HEK293 (cell line): ENCODE data around the gene OXNAD1.

Experiments
- CTCF ChIA-PET: fragments of 350-600 bp; formaldehyde crosslinking; extraction: SDS; loops from one replicate; lab custom pipeline; 2021; ENCODE audit warnings: antibody characterized with exemption; lab: Yijun Ruan, JAX
- POLR2A ChIA-PET: fragments of 300-600 bp; formaldehyde crosslinking; extraction: SDS; loops from one replicate; lab custom pipeline; 2020; ENCODE audit warnings: antibody characterized with exemption, inconsistent platforms; lab: Yijun Ruan, JAX
- H3K27ac ChIP-seq: fragments of 200-500 bp; sonication (Bioruptor generic); 2 replicates; pipeline ENCODE4 v1.5.1; 2014; ENCODE audit warnings: low read depth, low read length, control low read depth, inconsistent platforms; ENCODE audit errors: extremely low read depth
- H3K36me3 ChIP-seq, 2 experiments: fragments of 200-500 bp in 1 of 2; sonication (Bioruptor generic) in 1 of 2; 1 replicate in 1 of 2; 2 replicates in 1 of 2; pipeline ENCODE4 v1.5.1; 2014 to 2017; ENCODE audit warnings: inconsistent platforms in 2 of 2, low read length in 2 of 2; ENCODE audit not compliant: control insufficient read depth in 2 of 2, insufficient read depth in 1 of 2
- H3K4me1 ChIP-seq: fragments of 200-500 bp; sonication (Bioruptor generic); 2 replicates; pipeline ENCODE4 v1.5.1; 2014; ENCODE audit warnings: mild to moderate bottlenecking, low read length, inconsistent platforms; ENCODE audit not compliant: control insufficient read depth, insufficient read depth
- H3K4me3 ChIP-seq: 2 replicates; pipeline ENCODE4 v1.5.1; 2011; ENCODE audit warnings: low read depth, mild to moderate bottlenecking, control low read depth, low read length, moderate library complexity
- H3K9me3 ChIP-seq: fragments of 200-500 bp; sonication (Bioruptor generic); 2 replicates; pipeline ENCODE4 v1.5.1; 2014; ENCODE audit warnings: low read depth, low read length, inconsistent platforms; ENCODE audit not compliant: control insufficient read depth, insufficient read depth
- GLI2 ChIP-seq: fragments of 450-650 bp; formaldehyde crosslinking; IDR thresholded peaks from 2 replicates; pipeline ENCODE4; 2017; ENCODE audit warnings: missing biosample characterization, missing genetic modification characterization, low read depth, borderline replicate concordance
- PRDM1 ChIP-seq: fragments of 450-650 bp; formaldehyde crosslinking; IDR thresholded peaks from 2 replicates; pipeline ENCODE4; 2016; ENCODE audit warnings: missing biosample characterization, missing genetic modification characterization
- ZNF169 ChIP-seq: fragments of 450-650 bp; formaldehyde crosslinking; IDR thresholded peaks from 2 replicates; pipeline ENCODE4 v1.5.1; 2016; ENCODE audit warnings: missing biosample characterization, missing genetic modification characterization
- ZNF266 ChIP-seq: fragments of 450-650 bp; formaldehyde crosslinking; IDR thresholded peaks from 2 replicates; pipeline ENCODE4 v1.5.1; 2016; ENCODE audit warnings: missing biosample characterization, missing genetic modification characterization, low read depth
- ZNF311 ChIP-seq: fragments of 450-650 bp; formaldehyde crosslinking; IDR thresholded peaks from 2 replicates; pipeline ENCODE4 v1.5.1; 2017; ENCODE audit warnings: missing biosample characterization, missing genetic modification characterization, borderline replicate concordance
- ZNF366 ChIP-seq: fragments of 450-650 bp; formaldehyde crosslinking; conservative IDR thresholded peaks from 2 replicates; pipeline ENCODE4 v1.5.1; 2016; ENCODE audit warnings: missing biosample characterization, missing genetic modification characterization
- ZNF416 ChIP-seq: fragments of 450-650 bp; formaldehyde crosslinking; IDR thresholded peaks from 2 replicates; pipeline ENCODE4 v1.5.1; 2016; ENCODE audit warnings: missing biosample characterization, missing genetic modification characterization
- ZNF529 ChIP-seq: fragments of 450-650 bp; formaldehyde crosslinking; IDR thresholded peaks from 2 replicates; pipeline ENCODE4 v1.5.1; 2017; ENCODE audit warnings: missing genetic modification characterization, missing biosample characterization; ENCODE audit not compliant: insufficient replicate concordance
- ZNF585B ChIP-seq: fragments of 450-650 bp; formaldehyde crosslinking; IDR thresholded peaks from 2 replicates; pipeline ENCODE4 v1.5.1; 2016; ENCODE audit warnings: missing biosample characterization, missing genetic modification characterization
- ZNF629 ChIP-seq: fragments of 450-650 bp; formaldehyde crosslinking; IDR thresholded peaks from 2 replicates; pipeline ENCODE4 v1.5.1; 2017; ENCODE audit warnings: missing biosample characterization, missing genetic modification characterization
- ZNF664 ChIP-seq: fragments of 450-650 bp; formaldehyde crosslinking; IDR thresholded peaks from 2 replicates; pipeline ENCODE4 v1.5.1; 2016; ENCODE audit warnings: missing biosample characterization, missing genetic modification characterization
- ZNF747 ChIP-seq: fragments of 450-650 bp; formaldehyde crosslinking; IDR thresholded peaks from 2 replicates; pipeline ENCODE4 v1.5.1; 2016; ENCODE audit warnings: missing biosample characterization, missing genetic modification characterization
- ZNF792 ChIP-seq: fragments of 450-650 bp; formaldehyde crosslinking; IDR thresholded peaks from 2 replicates; pipeline ENCODE4 v1.5.1; 2016; ENCODE audit warnings: missing biosample characterization, missing genetic modification characterization
- ZSCAN23 ChIP-seq: fragments of 450-650 bp; formaldehyde crosslinking; IDR thresholded peaks from 2 replicates; pipeline ENCODE4 v1.5.1; 2016; ENCODE audit warnings: missing biosample characterization, missing genetic modification characterization
- TF ChIP-seq, protein P1 (sequence below): fragments of 450-650 bp; formaldehyde crosslinking; IDR thresholded peaks from 2 replicates; pipeline ENCODE4 v1.5.1; 2016; ENCODE audit warnings: missing biosample characterization, missing genetic modification characterization, borderline replicate concordance
- TF ChIP-seq, protein P2 (sequence below): fragments of 450-650 bp; formaldehyde crosslinking; IDR thresholded peaks from 2 replicates; pipeline ENCODE4 v1.5.1; 2016; ENCODE audit warnings: missing biosample characterization, missing genetic modification characterization, low read depth
- TF ChIP-seq, protein P3 (sequence below): fragments of 450-650 bp; formaldehyde crosslinking; IDR thresholded peaks from 2 replicates; pipeline ENCODE4 v1.5.1; 2016; ENCODE audit warnings: missing biosample characterization, missing genetic modification characterization
- TF ChIP-seq, protein P4 (sequence below): fragments of 450-650 bp; formaldehyde crosslinking; IDR thresholded peaks from 2 replicates; pipeline ENCODE4 v1.5.1; 2016; ENCODE audit warnings: missing biosample characterization, missing genetic modification characterization
- TF ChIP-seq, protein P5 (sequence below): fragments of 450-650 bp; formaldehyde crosslinking; IDR thresholded peaks from 2 replicates; pipeline ENCODE4 v1.5.1; 2016; ENCODE audit warnings: missing biosample characterization, missing genetic modification characterization

Gene OXNAD1

DNA sequence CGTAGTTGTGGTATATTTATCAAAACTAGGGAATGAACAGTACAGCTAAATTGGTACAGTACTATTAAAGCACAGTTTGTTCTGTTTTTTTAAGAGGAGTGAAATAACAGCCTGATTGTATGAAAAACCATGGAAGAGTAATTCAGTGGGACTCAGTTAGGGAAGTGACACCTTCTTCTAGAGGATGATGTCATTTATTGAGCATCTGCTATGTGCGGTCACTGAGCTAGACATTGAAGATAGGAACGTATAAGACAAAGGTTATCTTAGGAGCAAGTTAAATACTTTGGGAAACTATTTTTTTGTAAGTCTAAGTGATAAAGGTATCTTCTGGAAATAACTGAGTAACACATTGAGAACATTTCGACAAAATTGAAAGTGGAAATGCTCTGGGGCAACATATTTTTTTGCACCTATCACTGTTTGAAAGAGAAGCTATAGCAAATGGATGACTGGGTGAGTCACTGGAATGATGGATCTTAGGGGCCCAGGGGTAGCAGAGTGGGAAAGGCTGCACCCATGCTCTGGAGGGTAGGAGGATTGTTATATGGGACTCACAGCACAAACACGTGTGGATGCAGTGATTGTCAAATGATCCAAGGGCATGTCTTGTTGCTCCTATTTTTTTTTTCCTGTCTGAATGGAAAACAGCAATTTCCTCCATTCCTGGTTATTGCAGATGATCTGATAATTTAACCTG is 43.0 kb downstream of the OXNAD1 start:
- H3K4me1 ChIP-seq = no peaks in the 10 kb centered on the region
- POLR2A ChIA-PET = no interaction called here
- H3K36me3 ChIP-seq = peaks cover 0 to 35% of the 10 kb centered on the region in 2 experiments; a peak in 1 of 3 replicates
- CTCF ChIA-PET = interaction anchor here (0.6 to 2.4 kb wide), 2 partner anchors 12 to 219 kb away, joined by 3 to 15 read pairs; no protein-coding TSS in a partner anchor
- no peaks in the 10 kb centered on the region for H3K9me3 ChIP-seq
- H3K4me3 ChIP-seq = no peak overlapping the region
- TF ChIP-seq ZNF664 (tag by site-specific recombination) = 0 out of 2 replicates have a peak, but pooled peaks have one; percentile 22
- no peak for TF ChIP-seq ZNF629 (tag by site-specific recombination)
- TF ChIP-seq, protein P1, sequence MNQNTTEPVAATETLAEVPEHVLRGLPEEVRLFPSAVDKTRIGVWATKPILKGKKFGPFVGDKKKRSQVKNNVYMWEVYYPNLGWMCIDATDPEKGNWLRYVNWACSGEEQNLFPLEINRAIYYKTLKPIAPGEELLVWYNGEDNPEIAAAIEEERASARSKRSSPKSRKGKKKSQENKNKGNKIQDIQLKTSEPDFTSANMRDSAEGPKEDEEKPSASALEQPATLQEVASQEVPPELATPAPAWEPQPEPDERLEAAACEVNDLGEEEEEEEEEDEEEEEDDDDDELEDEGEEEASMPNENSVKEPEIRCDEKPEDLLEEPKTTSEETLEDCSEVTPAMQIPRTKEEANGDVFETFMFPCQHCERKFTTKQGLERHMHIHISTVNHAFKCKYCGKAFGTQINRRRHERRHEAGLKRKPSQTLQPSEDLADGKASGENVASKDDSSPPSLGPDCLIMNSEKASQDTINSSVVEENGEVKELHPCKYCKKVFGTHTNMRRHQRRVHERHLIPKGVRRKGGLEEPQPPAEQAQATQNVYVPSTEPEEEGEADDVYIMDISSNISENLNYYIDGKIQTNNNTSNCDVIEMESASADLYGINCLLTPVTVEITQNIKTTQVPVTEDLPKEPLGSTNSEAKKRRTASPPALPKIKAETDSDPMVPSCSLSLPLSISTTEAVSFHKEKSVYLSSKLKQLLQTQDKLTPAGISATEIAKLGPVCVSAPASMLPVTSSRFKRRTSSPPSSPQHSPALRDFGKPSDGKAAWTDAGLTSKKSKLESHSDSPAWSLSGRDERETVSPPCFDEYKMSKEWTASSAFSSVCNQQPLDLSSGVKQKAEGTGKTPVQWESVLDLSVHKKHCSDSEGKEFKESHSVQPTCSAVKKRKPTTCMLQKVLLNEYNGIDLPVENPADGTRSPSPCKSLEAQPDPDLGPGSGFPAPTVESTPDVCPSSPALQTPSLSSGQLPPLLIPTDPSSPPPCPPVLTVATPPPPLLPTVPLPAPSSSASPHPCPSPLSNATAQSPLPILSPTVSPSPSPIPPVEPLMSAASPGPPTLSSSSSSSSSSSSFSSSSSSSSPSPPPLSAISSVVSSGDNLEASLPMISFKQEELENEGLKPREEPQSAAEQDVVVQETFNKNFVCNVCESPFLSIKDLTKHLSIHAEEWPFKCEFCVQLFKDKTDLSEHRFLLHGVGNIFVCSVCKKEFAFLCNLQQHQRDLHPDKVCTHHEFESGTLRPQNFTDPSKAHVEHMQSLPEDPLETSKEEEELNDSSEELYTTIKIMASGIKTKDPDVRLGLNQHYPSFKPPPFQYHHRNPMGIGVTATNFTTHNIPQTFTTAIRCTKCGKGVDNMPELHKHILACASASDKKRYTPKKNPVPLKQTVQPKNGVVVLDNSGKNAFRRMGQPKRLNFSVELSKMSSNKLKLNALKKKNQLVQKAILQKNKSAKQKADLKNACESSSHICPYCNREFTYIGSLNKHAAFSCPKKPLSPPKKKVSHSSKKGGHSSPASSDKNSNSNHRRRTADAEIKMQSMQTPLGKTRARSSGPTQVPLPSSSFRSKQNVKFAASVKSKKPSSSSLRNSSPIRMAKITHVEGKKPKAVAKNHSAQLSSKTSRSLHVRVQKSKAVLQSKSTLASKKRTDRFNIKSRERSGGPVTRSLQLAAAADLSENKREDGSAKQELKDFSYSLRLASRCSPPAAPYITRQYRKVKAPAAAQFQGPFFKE (tag by site-specific recombination) = no peak
- no peak for TF ChIP-seq ZNF416
- TF ChIP-seq, protein P2, sequence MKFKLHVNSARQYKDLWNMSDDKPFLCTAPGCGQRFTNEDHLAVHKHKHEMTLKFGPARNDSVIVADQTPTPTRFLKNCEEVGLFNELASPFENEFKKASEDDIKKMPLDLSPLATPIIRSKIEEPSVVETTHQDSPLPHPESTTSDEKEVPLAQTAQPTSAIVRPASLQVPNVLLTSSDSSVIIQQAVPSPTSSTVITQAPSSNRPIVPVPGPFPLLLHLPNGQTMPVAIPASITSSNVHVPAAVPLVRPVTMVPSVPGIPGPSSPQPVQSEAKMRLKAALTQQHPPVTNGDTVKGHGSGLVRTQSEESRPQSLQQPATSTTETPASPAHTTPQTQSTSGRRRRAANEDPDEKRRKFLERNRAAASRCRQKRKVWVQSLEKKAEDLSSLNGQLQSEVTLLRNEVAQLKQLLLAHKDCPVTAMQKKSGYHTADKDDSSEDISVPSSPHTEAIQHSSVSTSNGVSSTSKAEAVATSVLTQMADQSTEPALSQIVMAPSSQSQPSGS = peak; percentile 44; the same call in 1 of the 2 replicates
- peak; percentile 66 for TF ChIP-seq ZNF529
- no peak overlapping the region for H3K27ac ChIP-seq

DNA sequence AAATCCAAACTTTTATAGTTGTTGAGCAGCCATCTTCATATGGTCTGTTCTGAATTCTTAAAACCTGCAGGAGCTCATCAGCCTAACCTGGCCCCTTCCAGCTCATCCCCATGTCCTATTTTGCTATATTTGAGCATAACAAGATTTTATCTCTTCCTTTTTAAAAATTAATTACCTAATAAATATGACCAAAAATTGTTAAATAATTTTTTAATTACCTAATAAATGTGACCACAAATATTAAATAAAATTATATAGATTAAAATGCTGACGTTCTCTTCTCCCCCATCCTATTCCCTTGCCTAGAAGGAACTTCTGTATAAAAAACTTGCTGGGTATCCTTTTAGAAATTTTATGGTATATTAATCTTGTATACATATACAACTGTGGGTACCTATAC is 43.7 kb downstream of the OXNAD1 start:
- POLR2A ChIA-PET = no interaction called here
- Histone ChIP-seq H3K4me1 (no peaks in the 10 kb centered on the region), H3K36me3 (peaks cover 0 to 36% of the 10 kb centered on the region in 2 experiments; a peak in 1 of 3 replicates), H3K9me3 (no peaks in the 10 kb centered on the region), H3K27ac (no peak overlapping the region), H3K4me3 (no peak overlapping the region)
- TF ChIP-seq, protein P3, sequence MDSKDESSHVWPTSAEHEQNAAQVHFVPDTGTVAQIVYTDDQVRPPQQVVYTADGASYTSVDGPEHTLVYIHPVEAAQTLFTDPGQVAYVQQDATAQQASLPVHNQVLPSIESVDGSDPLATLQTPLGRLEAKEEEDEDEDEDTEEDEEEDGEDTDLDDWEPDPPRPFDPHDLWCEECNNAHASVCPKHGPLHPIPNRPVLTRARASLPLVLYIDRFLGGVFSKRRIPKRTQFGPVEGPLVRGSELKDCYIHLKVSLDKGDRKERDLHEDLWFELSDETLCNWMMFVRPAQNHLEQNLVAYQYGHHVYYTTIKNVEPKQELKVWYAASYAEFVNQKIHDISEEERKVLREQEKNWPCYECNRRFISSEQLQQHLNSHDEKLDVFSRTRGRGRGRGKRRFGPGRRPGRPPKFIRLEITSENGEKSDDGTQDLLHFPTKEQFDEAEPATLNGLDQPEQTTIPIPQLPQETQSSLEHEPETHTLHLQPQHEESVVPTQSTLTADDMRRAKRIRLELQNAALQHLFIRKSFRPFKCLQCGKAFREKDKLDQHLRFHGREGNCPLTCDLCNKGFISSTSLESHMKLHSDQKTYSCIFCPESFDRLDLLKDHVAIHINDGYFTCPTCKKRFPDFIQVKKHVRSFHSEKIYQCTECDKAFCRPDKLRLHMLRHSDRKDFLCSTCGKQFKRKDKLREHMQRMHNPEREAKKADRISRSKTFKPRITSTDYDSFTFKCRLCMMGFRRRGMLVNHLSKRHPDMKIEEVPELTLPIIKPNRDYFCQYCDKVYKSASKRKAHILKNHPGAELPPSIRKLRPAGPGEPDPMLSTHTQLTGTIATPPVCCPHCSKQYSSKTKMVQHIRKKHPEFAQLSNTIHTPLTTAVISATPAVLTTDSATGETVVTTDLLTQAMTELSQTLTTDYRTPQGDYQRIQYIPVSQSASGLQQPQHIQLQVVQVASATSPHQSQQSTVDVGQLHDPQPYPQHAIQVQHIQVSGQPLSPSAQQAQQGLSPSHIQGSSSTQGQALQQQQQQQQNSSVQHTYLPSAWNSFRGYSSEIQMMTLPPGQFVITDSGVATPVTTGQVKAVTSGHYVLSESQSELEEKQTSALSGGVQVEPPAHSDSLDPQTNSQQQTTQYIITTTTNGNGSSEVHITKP (tag by site-specific recombination) = no peak
- TF ChIP-seq ZNF747 (tag by site-specific recombination) (no peak), ZNF585B (tag by site-specific recombination) (no peak), ZNF311 (tag by site-specific recombination) (no peak), GLI2 (tag by site-specific recombination) (no peak), ZNF366 (tag by site-specific recombination) (no peak), ZNF792 (tag by site-specific recombination) (no peak), ZSCAN23 (tag by site-specific recombination) (no peak), ZNF266 (tag by site-specific recombination) (no peak), PRDM1 (tag by site-specific recombination) (no peak), ZNF169 (tag by site-specific recombination) (no peak)
- TF ChIP-seq, protein P4, sequence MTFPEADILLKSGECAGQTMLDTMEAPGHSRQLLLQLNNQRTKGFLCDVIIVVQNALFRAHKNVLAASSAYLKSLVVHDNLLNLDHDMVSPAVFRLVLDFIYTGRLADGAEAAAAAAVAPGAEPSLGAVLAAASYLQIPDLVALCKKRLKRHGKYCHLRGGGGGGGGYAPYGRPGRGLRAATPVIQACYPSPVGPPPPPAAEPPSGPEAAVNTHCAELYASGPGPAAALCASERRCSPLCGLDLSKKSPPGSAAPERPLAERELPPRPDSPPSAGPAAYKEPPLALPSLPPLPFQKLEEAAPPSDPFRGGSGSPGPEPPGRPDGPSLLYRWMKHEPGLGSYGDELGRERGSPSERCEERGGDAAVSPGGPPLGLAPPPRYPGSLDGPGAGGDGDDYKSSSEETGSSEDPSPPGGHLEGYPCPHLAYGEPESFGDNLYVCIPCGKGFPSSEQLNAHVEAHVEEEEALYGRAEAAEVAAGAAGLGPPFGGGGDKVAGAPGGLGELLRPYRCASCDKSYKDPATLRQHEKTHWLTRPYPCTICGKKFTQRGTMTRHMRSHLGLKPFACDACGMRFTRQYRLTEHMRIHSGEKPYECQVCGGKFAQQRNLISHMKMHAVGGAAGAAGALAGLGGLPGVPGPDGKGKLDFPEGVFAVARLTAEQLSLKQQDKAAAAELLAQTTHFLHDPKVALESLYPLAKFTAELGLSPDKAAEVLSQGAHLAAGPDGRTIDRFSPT (tag by site-specific recombination) = no peak
- TF ChIP-seq, protein P5, sequence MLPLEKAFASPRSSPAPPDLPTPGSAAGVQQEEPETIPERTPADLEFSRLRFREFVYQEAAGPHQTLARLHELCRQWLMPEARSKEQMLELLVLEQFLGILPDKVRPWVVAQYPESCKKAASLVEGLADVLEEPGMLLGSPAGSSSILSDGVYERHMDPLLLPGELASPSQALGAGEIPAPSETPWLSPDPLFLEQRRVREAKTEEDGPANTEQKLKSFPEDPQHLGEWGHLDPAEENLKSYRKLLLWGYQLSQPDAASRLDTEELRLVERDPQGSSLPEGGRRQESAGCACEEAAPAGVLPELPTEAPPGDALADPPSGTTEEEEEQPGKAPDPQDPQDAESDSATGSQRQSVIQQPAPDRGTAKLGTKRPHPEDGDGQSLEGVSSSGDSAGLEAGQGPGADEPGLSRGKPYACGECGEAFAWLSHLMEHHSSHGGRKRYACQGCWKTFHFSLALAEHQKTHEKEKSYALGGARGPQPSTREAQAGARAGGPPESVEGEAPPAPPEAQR (tag by site-specific recombination) = no peak
- CTCF ChIA-PET = interaction anchor here (2.4 kb wide), 1 partner anchor 11 kb away, joined by 15 read pairs; no protein-coding TSS in a partner anchor
